HepG2 (cell line): Measurements from ENCODE around the gene RERG. TPM values are rescaled to one million over a fixed set of nuclear protein-coding genes. Genes with fewer than 3 reads are reported as not detected.

Experiments used
- ATAC-seq: fragments of 200-7000 bp; cut with Tn5 transposase; 3 replicates; pipeline ENCODE4 v1.9.1; 2020; ENCODE audit warnings: mild to moderate bottlenecking, moderate library complexity
- BruUV-seq: library from RNA; stranded (reverse); fragments of 400-500 nt; replicated peaks from 2 replicates; lab custom pipeline; 2021; lab: Mats Ljungman, UMichigan
- CTCF ChIA-PET: fragments of 300-600 bp; formaldehyde crosslinking; extraction: SDS; loops from one replicate; lab custom pipeline; 2021; ENCODE audit warnings: low total read pairs, inconsistent platforms, low intra/inter-chr PET ratio; lab: Yijun Ruan, JAX
- POLR2A ChIA-PET: fragments of 350-600 bp; sonication (Branson Sonifier 250); formaldehyde crosslinking; loops from one replicate; lab custom pipeline; 2020; ENCODE audit warnings: antibody characterized with exemption, inconsistent platforms; lab: Yijun Ruan, JAX
- DNase-seq: peaks from one replicate; pipeline ENCODE4 v3.0.0-alpha.2; 2015; ENCODE audit warnings: low spot score
- FAIRE-seq: peaks from 3 replicates; lab custom pipeline; 2011; peaks lifted over from hg19 to GRCh38; lab: Jason Lieb, UNC
- H2AFZ ChIP-seq: one replicate; pipeline ENCODE4 v1.6.1; 2011; ENCODE audit warnings: low read length, inconsistent platforms
- H3K27ac ChIP-seq: fragments of 300-600 bp; 3 replicates; pipeline ENCODE4 v1.8.0; 2011; ENCODE audit warnings: mixed run types, mild to moderate bottlenecking, mixed read lengths, low read length, inconsistent platforms; ENCODE audit not compliant: insufficient read depth; ENCODE audit errors: extremely low read length
- H3K27me3 ChIP-seq, 2 experiments: fragments of 200-600 bp in 1 of 2; 2 replicates in 1 of 2; 3 replicates in 1 of 2; pipeline versions ENCODE4 v1.6.0 to v1.8.0; 2011; ENCODE audit warnings: low read length in 2 of 2, mild to moderate bottlenecking in 2 of 2, moderate library complexity in 2 of 2, inconsistent platforms in 1 of 2; ENCODE audit not compliant: insufficient read depth in 2 of 2, control insufficient read depth in 1 of 2
- H3K36me3 ChIP-seq, 2 experiments: fragments of 200-600 bp in 1 of 2; replicated peaks in 1 of 2; 2 replicates in 1 of 2; 3 replicates in 1 of 2; pipeline versions ENCODE4 v1.5.1 to v1.8.0; 2011; ENCODE audit warnings: low read length in 2 of 2, inconsistent platforms in 1 of 2; ENCODE audit not compliant: insufficient read depth in 2 of 2, control insufficient read depth in 1 of 2
- H3K4me1 ChIP-seq: 2 replicates; pipeline ENCODE4 v1.5.1; 2012; ENCODE audit warnings: low read length, inconsistent platforms; ENCODE audit not compliant: insufficient read depth
- H3K4me2 ChIP-seq: 2 replicates; pipeline ENCODE4 v1.6.0; 2011; ENCODE audit warnings: low read depth, low read length, inconsistent platforms
- H3K4me3 ChIP-seq, 3 experiments: fragments of 200-600 bp in 1 of 3; sonication (generic), shearing (Covaris generic) in 1 of 3; replicated peaks in 1 of 3; 2 replicates each; pipeline ENCODE4 v1.5.1; 2011 to 2016; ENCODE audit warnings: low read length in 3 of 3, inconsistent platforms in 2 of 3, low read depth in 2 of 3, mild to moderate bottlenecking in 2 of 3, control low read depth in 1 of 3, mixed read lengths in 1 of 3; ENCODE audit not compliant: insufficient read depth in 1 of 3
- H3K79me2 ChIP-seq: one replicate; pipeline ENCODE4 v1.6.1; 2011; ENCODE audit warnings: low read length, inconsistent platforms; ENCODE audit not compliant: insufficient read depth
- H3K9ac ChIP-seq: 2 replicates; pipeline ENCODE4 v1.6.0; 2011; ENCODE audit warnings: mild to moderate bottlenecking, low read depth, low read length, inconsistent platforms; ENCODE audit not compliant: insufficient read depth
- H3K9me3 ChIP-seq: 2 replicates; pipeline ENCODE4 v1.5.1; 2012; ENCODE audit warnings: mild to moderate bottlenecking, low read length
- H4K20me1 ChIP-seq: 2 replicates; pipeline ENCODE4 v1.6.0; 2011; ENCODE audit warnings: inconsistent platforms, mild to moderate bottlenecking, low read length, moderate library complexity; ENCODE audit not compliant: insufficient read depth
- ELF3 ChIP-seq: IDR thresholded peaks from 2 replicates; pipeline ENCODE4 v1.6.1; 2016; ENCODE audit warnings: missing genetic modification reagents, missing compliant biosample characterization
- EZH2 ChIP-seq: conservative IDR thresholded peaks from 2 replicates; pipeline ENCODE4 v1.6.1; 2012; ENCODE audit warnings: mild to moderate bottlenecking, low read depth, low read length, moderate library complexity
- RFX1 ChIP-seq: fragments of 450-650 bp; IDR thresholded peaks from 2 replicates; pipeline ENCODE4 v1.6.1; 2017
- TOPORS ChIP-seq: sonication (generic); formaldehyde crosslinking; IDR thresholded peaks from 2 replicates; pipeline ENCODE4 v1.8.0; 2023; ENCODE audit warnings: mild to moderate bottlenecking, missing genetic modification reagents
- ZFX ChIP-seq: sonication (generic); formaldehyde crosslinking; IDR thresholded peaks from 2 replicates; pipeline ENCODE4 v1.4.0; 2020; ENCODE audit warnings: mild to moderate bottlenecking, low read depth, missing genetic modification reagents, moderate library complexity
- ZKSCAN5 ChIP-seq: sonication (generic); formaldehyde crosslinking; IDR thresholded peaks from 2 replicates; pipeline ENCODE4 v1.5.1; 2020; ENCODE audit warnings: mild to moderate bottlenecking, missing genetic modification reagents
- ZNF33A ChIP-seq: sonication (generic); formaldehyde crosslinking; IDR thresholded peaks from 2 replicates; pipeline ENCODE4 v1.5.1; 2020; ENCODE audit warnings: missing genetic modification reagents, mild to moderate bottlenecking, moderate library complexity, borderline replicate concordance
- ZNF496 ChIP-seq: sonication (generic); formaldehyde crosslinking; IDR thresholded peaks from 2 replicates; pipeline ENCODE4 v1.8.1; 2023; ENCODE audit warnings: mild to moderate bottlenecking, moderate library complexity, missing genetic modification reagents; ENCODE audit not compliant: insufficient replicate concordance
- ZNF713 ChIP-seq: sonication (generic); formaldehyde crosslinking; IDR thresholded peaks from 2 replicates; pipeline ENCODE4 v1.4.0; 2020; ENCODE audit warnings: mild to moderate bottlenecking, missing genetic modification reagents
- ZNF746 ChIP-seq: sonication (generic); formaldehyde crosslinking; IDR thresholded peaks from 2 replicates; pipeline ENCODE4 v1.8.0; 2022; ENCODE audit warnings: mild to moderate bottlenecking, missing genetic modification reagents
- WGBS: methylation state at CpG from one replicate; pipeline ENCODE4 v1.1.6; 2017; ENCODE audit warnings: low lambda C conversion rate; 5-methylcytosine and 5-hydroxymethylcytosine counted together
- in situ Hi-C: cut with HindIII; loops from 2 replicates; pipeline ENCODE4 v1.10.0; 2017; ENCODE audit warnings: low pct_unique_long_range_greater_than_20kb; ENCODE audit not compliant: extremely low pct_ligation_motif_present
- intact Hi-C: fragments of 100-400 bp; cut with micrococcal nuclease; formaldehyde crosslinking; loops from one replicate; pipeline ENCODE4 v1.10.0; 2022; ENCODE audit not compliant: unreplicated experiment
- polyA plus RNA-seq, 8 experiments: library from polyadenylated mRNA; depleted of rRNA in 3 of 8; stranded (reverse) in 7 of 8; unstranded in 1 of 8; fragments of >200 nt; fragmentation: Illumina TruSeq in 4 of 8; extraction: Trizol in 4 of 8; gene quantifications; 2 replicates each; pipeline versions ENCODE4 v1.2.1 to v1.2.3, GENCODE V29; 2011 to 2016; ENCODE audit warnings: low read depth in 4 of 8, missing spikeins in 1 of 8, mixed read lengths in 1 of 8; ENCODE audit not compliant: insufficient read depth in 1 of 8
- total RNA-seq, 5 experiments: library from RNA; depleted of rRNA; stranded (reverse); fragments of >200 nt; fragmentation: Illumina TruSeq; extraction: Trizol; gene quantifications; 2 replicates each; pipeline ENCODE4 v1.2.3, GENCODE V29; 2016; ENCODE audit warnings: low read depth in 1 of 5
- TF ChIP-seq, protein P1 (sequence below): sonication (generic); formaldehyde crosslinking; conservative IDR thresholded peaks from 2 replicates; pipeline ENCODE4 v1.4.0; 2020; ENCODE audit warnings: mild to moderate bottlenecking, missing genetic modification reagents, moderate library complexity
- TF ChIP-seq, protein P2 (sequence below): sonication (generic); formaldehyde crosslinking; IDR thresholded peaks from 2 replicates; pipeline ENCODE4 v1.4.0; 2020; ENCODE audit warnings: missing genetic modification reagents

Gene RERG
- total and polyA plus RNA-seq, 2 of the 13 experiments (the other 11 are each of a cell fraction or from before 2014, with no cell fraction given): not detected

DNA sequence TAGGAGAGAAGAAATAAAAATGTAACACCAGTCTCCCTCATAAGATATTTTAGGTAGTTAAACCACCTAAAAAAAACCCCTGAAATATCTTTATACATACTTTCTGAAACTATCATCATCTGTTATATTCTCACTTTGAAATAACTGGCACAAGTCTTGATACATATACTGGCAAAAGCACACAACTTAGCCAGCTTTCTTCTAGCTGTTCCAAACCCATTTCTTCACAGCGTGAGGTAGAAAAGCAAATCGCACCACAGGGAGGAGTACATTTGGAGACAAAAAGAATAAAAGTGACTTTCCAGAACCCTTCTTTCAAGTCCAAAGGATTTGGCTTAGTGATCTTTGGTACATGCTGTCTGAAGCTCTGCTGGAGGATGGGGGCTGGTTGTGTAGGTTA is 78.5 kb downstream of the RERG start:
- ChIA-PET CTCF (no interaction called here), POLR2A (no interaction called here)
- no peak overlapping the region for H3K9ac ChIP-seq
- no peak overlapping the region for H2AFZ ChIP-seq
- TF ChIP-seq, protein P1, sequence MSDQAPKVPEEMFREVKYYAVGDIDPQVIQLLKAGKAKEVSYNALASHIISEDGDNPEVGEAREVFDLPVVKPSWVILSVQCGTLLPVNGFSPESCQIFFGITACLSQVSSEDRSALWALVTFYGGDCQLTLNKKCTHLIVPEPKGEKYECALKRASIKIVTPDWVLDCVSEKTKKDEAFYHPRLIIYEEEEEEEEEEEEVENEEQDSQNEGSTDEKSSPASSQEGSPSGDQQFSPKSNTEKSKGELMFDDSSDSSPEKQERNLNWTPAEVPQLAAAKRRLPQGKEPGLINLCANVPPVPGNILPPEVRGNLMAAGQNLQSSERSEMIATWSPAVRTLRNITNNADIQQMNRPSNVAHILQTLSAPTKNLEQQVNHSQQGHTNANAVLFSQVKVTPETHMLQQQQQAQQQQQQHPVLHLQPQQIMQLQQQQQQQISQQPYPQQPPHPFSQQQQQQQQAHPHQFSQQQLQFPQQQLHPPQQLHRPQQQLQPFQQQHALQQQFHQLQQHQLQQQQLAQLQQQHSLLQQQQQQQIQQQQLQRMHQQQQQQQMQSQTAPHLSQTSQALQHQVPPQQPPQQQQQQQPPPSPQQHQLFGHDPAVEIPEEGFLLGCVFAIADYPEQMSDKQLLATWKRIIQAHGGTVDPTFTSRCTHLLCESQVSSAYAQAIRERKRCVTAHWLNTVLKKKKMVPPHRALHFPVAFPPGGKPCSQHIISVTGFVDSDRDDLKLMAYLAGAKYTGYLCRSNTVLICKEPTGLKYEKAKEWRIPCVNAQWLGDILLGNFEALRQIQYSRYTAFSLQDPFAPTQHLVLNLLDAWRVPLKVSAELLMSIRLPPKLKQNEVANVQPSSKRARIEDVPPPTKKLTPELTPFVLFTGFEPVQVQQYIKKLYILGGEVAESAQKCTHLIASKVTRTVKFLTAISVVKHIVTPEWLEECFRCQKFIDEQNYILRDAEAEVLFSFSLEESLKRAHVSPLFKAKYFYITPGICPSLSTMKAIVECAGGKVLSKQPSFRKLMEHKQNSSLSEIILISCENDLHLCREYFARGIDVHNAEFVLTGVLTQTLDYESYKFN (CRISPR knock-in tag): no peak
- TF ChIP-seq, protein P2, sequence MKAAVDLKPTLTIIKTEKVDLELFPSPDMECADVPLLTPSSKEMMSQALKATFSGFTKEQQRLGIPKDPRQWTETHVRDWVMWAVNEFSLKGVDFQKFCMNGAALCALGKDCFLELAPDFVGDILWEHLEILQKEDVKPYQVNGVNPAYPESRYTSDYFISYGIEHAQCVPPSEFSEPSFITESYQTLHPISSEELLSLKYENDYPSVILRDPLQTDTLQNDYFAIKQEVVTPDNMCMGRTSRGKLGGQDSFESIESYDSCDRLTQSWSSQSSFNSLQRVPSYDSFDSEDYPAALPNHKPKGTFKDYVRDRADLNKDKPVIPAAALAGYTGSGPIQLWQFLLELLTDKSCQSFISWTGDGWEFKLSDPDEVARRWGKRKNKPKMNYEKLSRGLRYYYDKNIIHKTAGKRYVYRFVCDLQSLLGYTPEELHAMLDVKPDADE: no peak
- TF ChIP-seq RFX1 (no peak), ZNF496 (CRISPR knock-in tag) (no peak), ZNF746 (CRISPR knock-in tag) (no peak), ZNF713 (no peak), ELF3 (CRISPR knock-in tag) (no peak), ZFX (CRISPR knock-in tag) (no peak), EZH2 (no peak), ZNF33A (no peak), ZKSCAN5 (no peak), TOPORS (CRISPR knock-in tag) (no peak)
- FAIRE-seq (no peak), ATAC-seq (no peak), DNase-seq (no peak)
- no TSS peak for BruUV-seq
- H3K27ac ChIP-seq: no peak overlapping the region
- no peaks in the 10 kb centered on the region for H3K36me3 ChIP-seq
- intact Hi-C loops (no loop called here), in situ Hi-C loops (no loop called here)
- no peaks in the 10 kb centered on the region for H4K20me1 ChIP-seq
- H3K4me3 ChIP-seq: no peak overlapping the region
- H3K9me3 ChIP-seq: no peaks in the 10 kb centered on the region
- no peak overlapping the region for H3K4me2 ChIP-seq
- 44% methylated on average over 2 of the region's 2 CpGs for WGBS
- H3K4me1 ChIP-seq: no peaks in the 10 kb centered on the region
- no peaks in the 10 kb centered on the region for H3K79me2 ChIP-seq
- H3K27me3 ChIP-seq: no peaks in the 10 kb centered on the region
